GM10248 (cell line): Measurements from ENCODE around the gene ADM5.

Experiments
- CTCF ChIA-PET: fragments of 300-600 bp; sonication (Branson Sonifier 250); formaldehyde crosslinking; extraction: SDS; loops from one replicate; lab custom pipeline; 2021; ENCODE audit warnings: antibody characterized with exemption; lab: Yijun Ruan, JAX
- POLR2A ChIA-PET: fragments of 350-650 bp; sonication (Branson Sonifier 250); formaldehyde crosslinking; extraction: SDS; loops from one replicate; lab custom pipeline; 2020; ENCODE audit warnings: antibody characterized with exemption; lab: Yijun Ruan, JAX
- DNase-seq: peaks from one replicate; pipeline ENCODE4 v3.0.0; 2012; ENCODE audit errors: extremely low spot score
- TF ChIP-seq, protein P1 (sequence below): IDR thresholded peaks from 2 replicates; pipeline ENCODE4 v1.5.1; 2012; ENCODE audit warnings: mild to moderate bottlenecking, low read depth; ENCODE audit errors: extremely low read depth, missing control alignments, control extremely low read depth

ADM5 gene

GRCh38 chr19:49669516-49669915 lies 19.9 kb upstream of the ADM5 start:
- TF ChIP-seq, protein P1, sequence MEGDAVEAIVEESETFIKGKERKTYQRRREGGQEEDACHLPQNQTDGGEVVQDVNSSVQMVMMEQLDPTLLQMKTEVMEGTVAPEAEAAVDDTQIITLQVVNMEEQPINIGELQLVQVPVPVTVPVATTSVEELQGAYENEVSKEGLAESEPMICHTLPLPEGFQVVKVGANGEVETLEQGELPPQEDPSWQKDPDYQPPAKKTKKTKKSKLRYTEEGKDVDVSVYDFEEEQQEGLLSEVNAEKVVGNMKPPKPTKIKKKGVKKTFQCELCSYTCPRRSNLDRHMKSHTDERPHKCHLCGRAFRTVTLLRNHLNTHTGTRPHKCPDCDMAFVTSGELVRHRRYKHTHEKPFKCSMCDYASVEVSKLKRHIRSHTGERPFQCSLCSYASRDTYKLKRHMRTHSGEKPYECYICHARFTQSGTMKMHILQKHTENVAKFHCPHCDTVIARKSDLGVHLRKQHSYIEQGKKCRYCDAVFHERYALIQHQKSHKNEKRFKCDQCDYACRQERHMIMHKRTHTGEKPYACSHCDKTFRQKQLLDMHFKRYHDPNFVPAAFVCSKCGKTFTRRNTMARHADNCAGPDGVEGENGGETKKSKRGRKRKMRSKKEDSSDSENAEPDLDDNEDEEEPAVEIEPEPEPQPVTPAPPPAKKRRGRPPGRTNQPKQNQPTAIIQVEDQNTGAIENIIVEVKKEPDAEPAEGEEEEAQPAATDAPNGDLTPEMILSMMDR = no peak
- no peak for DNase-seq
- ChIA-PET CTCF (interaction anchor here (5.1 to 12.4 kb wide), 2 partner anchors 13 to 164 kb away, joined by 30 to 83 read pairs; no protein-coding TSS in a partner anchor), POLR2A (no interaction called here)

GRCh38 chr19:49672131-49672919 lies 17.1 kb upstream of the ADM5 start:
- CTCF ChIA-PET = interaction anchor here (0.8 to 12.4 kb wide), 15 partner anchors 8 to 213 kb away, joined by 3 to 83 read pairs (median 5); partner anchors contain the start of genes NOSIP, RRAS and SCAF1
- peak; percentile 84 for DNase-seq
- POLR2A ChIA-PET = interaction anchor here (1.0 to 1.1 kb wide), 2 partner anchors 30 to 168 kb away, joined by 3 to 17 read pairs; partner anchors contain the start of gene SCAF1
- TF ChIP-seq, protein P1 = peak; percentile 98

DNA sequence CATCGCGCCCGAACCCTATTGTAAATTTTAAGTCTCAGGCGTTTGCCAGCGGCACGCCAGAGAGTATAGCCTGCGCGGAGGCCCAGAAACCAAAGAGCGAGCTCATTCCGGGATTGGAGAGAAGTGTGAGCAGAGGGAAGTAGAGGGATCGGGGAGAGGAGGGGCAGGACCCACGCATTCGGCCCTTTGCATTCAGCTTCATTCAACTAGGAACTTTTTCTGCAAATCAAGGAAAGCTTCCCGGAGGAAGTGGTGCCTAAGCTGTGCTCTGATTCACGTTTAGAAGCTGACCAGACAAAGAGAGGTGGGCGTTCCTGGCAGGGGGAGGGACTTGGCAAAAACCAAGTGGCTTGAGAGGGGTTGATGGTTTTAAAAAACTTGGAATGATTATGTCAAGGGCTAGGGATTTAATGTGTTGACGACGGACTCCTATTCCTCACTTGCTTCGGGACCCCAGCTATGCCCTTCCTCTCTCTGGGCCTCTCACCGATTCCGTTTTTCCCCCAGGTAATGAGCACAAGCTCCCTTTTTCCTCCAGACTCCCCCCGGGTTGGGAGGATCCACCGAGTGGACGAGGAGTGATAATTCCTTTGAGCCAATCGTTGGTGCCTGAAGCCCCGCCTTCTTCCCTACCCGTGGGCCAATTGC lies 13.1 kb upstream of the ADM5 start:
- peak; percentile 79 for DNase-seq
- TF ChIP-seq, protein P1 = no peak
- ChIA-PET CTCF (interaction anchor here (1.0 to 12.4 kb wide), 13 partner anchors 8 to 203 kb away, joined by 3 to 83 read pairs (median 5); partner anchors contain the start of genes FLT3LG, FUZ, RRAS and SCAF1), POLR2A (interaction anchor here (0.8 to 2.6 kb wide), 12 partner anchors 8 to 187 kb away, joined by 3 to 29 read pairs (median 4); partner anchors contain the start of genes BCL2L12, IRF3, RRAS and SCAF1)

DNA sequence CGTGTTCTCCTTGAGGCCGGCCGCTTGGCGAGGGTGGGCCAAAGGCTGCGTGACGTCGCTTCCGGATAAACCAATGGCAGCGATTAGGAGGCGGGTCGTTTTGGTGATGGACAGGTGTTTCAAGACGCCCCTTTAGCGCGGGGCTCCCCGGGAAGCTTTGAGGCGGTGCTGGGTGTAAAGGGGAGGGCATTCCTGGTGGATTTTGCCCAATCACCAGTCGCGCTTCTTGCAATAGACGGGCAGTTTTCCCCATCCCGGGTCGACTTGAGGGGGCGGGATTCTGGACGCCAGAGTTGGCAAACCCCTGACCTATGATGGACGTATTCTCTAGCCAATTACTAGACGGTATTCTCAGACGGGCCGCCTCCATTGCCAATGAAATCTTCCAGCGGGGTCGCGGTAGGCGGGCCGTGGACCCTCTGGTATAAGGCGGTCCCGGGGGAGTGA lies 12.6 kb upstream of the ADM5 start:
- ChIA-PET CTCF (interaction anchor here (1.0 to 12.4 kb wide), 9 partner anchors 9 to 203 kb away, joined by 3 to 83 read pairs (median 6); partner anchors contain the start of genes FLT3LG, RRAS and SCAF1), POLR2A (interaction anchor here (0.6 to 2.6 kb wide), 10 partner anchors 9 to 188 kb away, joined by 4 to 29 read pairs (median 5); partner anchors contain the start of genes BCL2L12, IRF3, RRAS and SCAF1)
- TF ChIP-seq, protein P1 = no peak
- peak; percentile 95 for DNase-seq

DNA sequence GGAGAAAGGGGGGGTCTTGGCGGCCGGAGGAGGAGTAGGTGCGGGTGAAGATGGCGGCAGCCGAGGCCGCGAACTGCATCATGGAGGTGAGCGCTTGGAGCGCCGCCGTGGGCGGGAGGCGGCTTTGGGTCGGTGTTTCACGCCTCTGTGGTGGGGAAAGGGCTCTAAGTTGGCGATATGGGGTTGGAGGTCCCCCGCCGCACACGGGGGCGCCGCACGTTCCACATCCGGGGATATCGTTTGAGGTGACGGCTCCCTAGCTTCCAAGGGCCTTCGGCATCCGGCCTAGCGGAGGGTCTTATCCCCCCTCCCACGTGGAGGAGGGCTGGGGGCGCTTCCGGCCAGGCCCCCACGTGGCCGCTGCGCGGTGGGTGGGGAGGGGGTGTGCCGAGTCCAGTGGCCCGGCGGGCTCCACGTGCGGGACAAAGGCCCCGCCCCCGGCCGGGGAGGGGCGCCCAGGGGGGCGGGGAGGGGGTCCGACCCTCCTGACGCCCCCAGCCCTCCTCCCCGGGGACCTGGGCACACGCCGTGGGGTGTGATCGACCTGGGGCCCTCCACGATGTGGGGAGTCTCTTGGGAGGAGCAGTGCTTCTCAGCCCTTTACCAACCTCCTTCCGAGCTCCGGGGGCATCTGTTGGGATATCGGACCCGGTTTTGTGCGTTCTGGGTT lies 12.0 kb upstream of the ADM5 start, which contains the start of gene PRMT1:
Gene PRMT1, plus strand, starts transcription at position 41 of the 670 bp plus-strand sequence. Its CDS starts 10 bp downstream, at position 51.
- ChIA-PET CTCF (interaction anchor here (1.0 to 12.4 kb wide), 7 partner anchors 13 to 204 kb away, joined by 3 to 83 read pairs (median 6); partner anchors contain the start of genes FLT3LG and RRAS), POLR2A (interaction anchor here (0.6 to 2.6 kb wide), 4 partner anchors 36 to 189 kb away, joined by 4 to 29 read pairs (median 5); partner anchors contain the start of genes RRAS and SCAF1)
- DNase-seq = no peak
- TF ChIP-seq, protein P1 = no peak
